Breast epithelium (tissue), 4 donors: ENCODE results near the gene CNN2. TPM values are rescaled to one million over a fixed set of nuclear protein-coding genes. Genes with fewer than 3 reads are reported as not detected.

ENCODE experiments used
- DNase-seq, 2 donors: peaks; one replicate each; pipeline ENCODE4 v3.0.0-alpha.2; 2019; ENCODE audit warnings: low spot score in 2 of 2
- H3K27ac ChIP-seq, 2 donors: fragments of 200-600 bp; sonication (generic) in 1 of 2; one replicate each; pipeline ENCODE4 v1.5.1; 2016 to 2019; ENCODE audit warnings: mild to moderate bottlenecking in 1 of 2
- H3K27me3 ChIP-seq, 2 donors: fragments of 200-600 bp; sonication (generic) in 1 of 2; one replicate each; pipeline versions ENCODE4 v1.5.1 to v1.6.0; 2017 to 2019; ENCODE audit warnings: control low read depth in 1 of 2, mild to moderate bottlenecking in 1 of 2
- H3K36me3 ChIP-seq: fragments of 200-600 bp; one replicate; pipeline ENCODE4 v1.5.1; 2019
- H3K4me1 ChIP-seq, 2 donors: fragments of 200-600 bp; sonication (generic); one replicate each; pipeline ENCODE4 v1.5.1; 2016 to 2019; ENCODE audit warnings: control low read depth in 1 of 2
- H3K4me3 ChIP-seq, 3 donors: fragments of 200-600 bp; sonication (generic); 1 replicate in 2 of 3; 2 replicates in 1 of 3; pipeline ENCODE4 v1.5.1; 2016 to 2019; ENCODE audit warnings: mild to moderate bottlenecking in 3 of 3, moderate library complexity in 2 of 3
- H3K9me3 ChIP-seq, 2 donors: fragments of 200-600 bp; sonication (generic) in 1 of 2; one replicate each; pipeline ENCODE4 v1.5.1; 2016 to 2019; ENCODE audit warnings: control low read depth in 1 of 2
- POLR2A ChIP-seq: fragments of 450-650 bp; IDR thresholded peaks from one replicate; pipeline ENCODE4 v1.6.1; 2016; ENCODE audit warnings: antibody characterized with exemption, mild to moderate bottlenecking, moderate library complexity
- POLR2AphosphoS5 ChIP-seq, 3 donors: sonication (generic); formaldehyde crosslinking; IDR thresholded peaks; one replicate each; pipeline ENCODE4 v1.6.1; 2017; ENCODE audit warnings: antibody characterized with exemption in 3 of 3
- intact Hi-C: fragments of 100-400 bp; cut with DNase I; formaldehyde crosslinking; loops from one replicate; pipeline ENCODE4 v1.15.1; 2023; ENCODE audit warnings: low total_unique reads
- total RNA-seq, 3 donors: library from RNA; depleted of rRNA; stranded (reverse); fragments of >200 nt; gene quantifications; one replicate each; pipeline ENCODE4 v1.1.0, GENCODE V29; 2016
- TF ChIP-seq, protein P1 (sequence below), 3 donors: fragments of 450-650 bp; IDR thresholded peaks; one replicate each; pipeline ENCODE4 v1.5.1; 2016 to 2017; ENCODE audit warnings: antibody characterized with exemption in 3 of 3, mild to moderate bottlenecking in 3 of 3, moderate library complexity in 3 of 3

CNN2 gene
- total RNA-seq, 3 donors from 2014 or later, result 70.4 to 74.1 (median 70.7) TPM

- intact Hi-C loops, result no loop called here
- Histone ChIP-seq H3K27me3 (no peaks in the 10 kb centered on the region), H3K4me1 (no peaks in the 10 kb centered on the region), H3K36me3 (no peaks in the 10 kb centered on the region), H3K9me3 (peaks cover 48 to 59% of the 10 kb centered on the region in 2 donors), H3K4me3 (no peak overlapping the region), H3K27ac (no peak overlapping the region)
- TF ChIP-seq POLR2A (no peak), POLR2AphosphoS5 (IDR thresholded peaks at IDR 0.05) (no peak)
- TF ChIP-seq, protein P1, sequence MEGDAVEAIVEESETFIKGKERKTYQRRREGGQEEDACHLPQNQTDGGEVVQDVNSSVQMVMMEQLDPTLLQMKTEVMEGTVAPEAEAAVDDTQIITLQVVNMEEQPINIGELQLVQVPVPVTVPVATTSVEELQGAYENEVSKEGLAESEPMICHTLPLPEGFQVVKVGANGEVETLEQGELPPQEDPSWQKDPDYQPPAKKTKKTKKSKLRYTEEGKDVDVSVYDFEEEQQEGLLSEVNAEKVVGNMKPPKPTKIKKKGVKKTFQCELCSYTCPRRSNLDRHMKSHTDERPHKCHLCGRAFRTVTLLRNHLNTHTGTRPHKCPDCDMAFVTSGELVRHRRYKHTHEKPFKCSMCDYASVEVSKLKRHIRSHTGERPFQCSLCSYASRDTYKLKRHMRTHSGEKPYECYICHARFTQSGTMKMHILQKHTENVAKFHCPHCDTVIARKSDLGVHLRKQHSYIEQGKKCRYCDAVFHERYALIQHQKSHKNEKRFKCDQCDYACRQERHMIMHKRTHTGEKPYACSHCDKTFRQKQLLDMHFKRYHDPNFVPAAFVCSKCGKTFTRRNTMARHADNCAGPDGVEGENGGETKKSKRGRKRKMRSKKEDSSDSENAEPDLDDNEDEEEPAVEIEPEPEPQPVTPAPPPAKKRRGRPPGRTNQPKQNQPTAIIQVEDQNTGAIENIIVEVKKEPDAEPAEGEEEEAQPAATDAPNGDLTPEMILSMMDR (IDR thresholded peaks at IDR 0.05), result no peak
- DNase-seq, result no peak
These were observed 31.7 kb downstream of the CNN2 start for GRCh38 chr19:1058112-1058511.

- H3K36me3 ChIP-seq, result no peaks in the 10 kb centered on the region
- no peak for DNase-seq
These were observed 34.3 kb downstream of the CNN2 start for GRCh38 chr19:1060689-1061088.

GRCh38 chr19:1061987-1062386 lies 35.6 kb downstream of the CNN2 start:
- Histone ChIP-seq H3K4me3 (no peak overlapping the region), H3K36me3 (no peaks in the 10 kb centered on the region), H3K27me3 (peaks cover 0 to 16% of the 10 kb centered on the region in 2 donors), H3K9me3 (peaks cover 28 to 33% of the 10 kb centered on the region in 2 donors), H3K27ac (no peak overlapping the region), H3K4me1 (peaks cover 4 to 13% of the 10 kb centered on the region in 2 donors)
- intact Hi-C loops, result no loop called here
- no peak for TF ChIP-seq POLR2A
- TF ChIP-seq, protein P1 (IDR thresholded peaks at IDR 0.05), result no peak
- TF ChIP-seq POLR2AphosphoS5 (IDR thresholded peaks at IDR 0.05), result no peak
- DNase-seq, result no peak

More at GRCh38 chr19:1060689-1061088, 34.3 kb downstream of the CNN2 start:
- Histone ChIP-seq H3K27me3 (peaks cover 0 to 6% of the 10 kb centered on the region in 2 donors), H3K4me3 (no peak overlapping the region), H3K27ac (no peak overlapping the region), H3K9me3 (peaks cover 41 to 46% of the 10 kb centered on the region in 2 donors), H3K4me1 (peaks cover 0 to 9% of the 10 kb centered on the region in 2 donors)
- intact Hi-C loops, result no loop called here
- TF ChIP-seq POLR2AphosphoS5 (IDR thresholded peaks at IDR 0.05) (no peak), POLR2A (no peak)
- TF ChIP-seq, protein P1 (IDR thresholded peaks at IDR 0.05), result no peak

GRCh38 chr19:1062387-1063029 lies 36.1 kb downstream of the CNN2 start:
- TF ChIP-seq, protein P1 (IDR thresholded peaks at IDR 0.05), result no peak
- Histone ChIP-seq H3K4me3 (no peak overlapping the region), H3K27me3 (peaks cover 0 to 21% of the 10 kb centered on the region in 2 donors), H3K9me3 (peaks cover 22 to 28% of the 10 kb centered on the region in 2 donors), H3K4me1 (peaks cover 9 to 18% of the 10 kb centered on the region in 2 donors), H3K27ac (no peak overlapping the region), H3K36me3 (no peaks in the 10 kb centered on the region)
- intact Hi-C loops, result no loop called here
- no peak for DNase-seq

DNA sequence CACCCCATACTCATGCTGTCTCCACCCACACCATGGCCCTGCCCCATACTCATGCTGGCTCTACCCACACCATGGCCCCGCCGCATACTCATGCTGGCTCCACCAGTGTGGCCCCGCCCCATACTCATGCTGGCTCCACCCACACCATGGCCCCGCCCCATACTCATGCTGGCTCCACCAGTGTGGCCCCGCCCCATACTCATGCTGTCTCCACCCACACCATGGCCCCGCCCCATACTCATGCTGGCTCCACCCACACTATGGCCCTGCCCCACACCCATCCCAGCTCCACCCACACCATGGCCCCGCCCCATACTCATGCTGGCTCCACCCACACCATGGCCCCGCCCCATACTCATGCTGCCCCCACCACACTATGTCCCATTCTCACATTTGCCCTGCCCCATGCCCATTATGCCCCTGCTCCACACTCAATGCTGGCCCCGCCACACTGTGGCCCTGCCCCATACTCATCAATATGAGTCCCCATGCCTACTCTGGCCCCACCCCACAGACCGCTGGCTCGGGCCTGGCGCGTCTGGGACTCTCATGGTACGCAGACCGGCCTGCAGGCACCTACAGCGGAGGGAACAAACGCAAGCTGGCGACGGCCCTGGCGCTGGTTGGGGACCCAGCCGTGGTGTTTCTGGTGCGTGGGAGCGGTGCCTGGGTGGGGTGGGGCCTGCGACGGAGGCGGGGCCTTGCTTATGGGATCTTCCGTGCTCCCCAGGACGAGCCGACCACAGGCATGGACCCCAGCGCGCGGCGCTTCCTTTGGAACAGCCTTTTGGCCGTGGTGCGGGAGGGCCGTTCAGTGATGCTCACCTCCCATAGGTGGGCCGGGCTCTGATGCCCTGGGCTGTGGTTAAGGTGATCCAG lies 36.9 kb downstream of the CNN2 start:
- no peak for DNase-seq
- peaks cover 0 to 28% of the 10 kb centered on the region in 2 donors for H3K27me3 ChIP-seq
- peaks cover 15 to 20% of the 10 kb centered on the region in 2 donors for H3K9me3 ChIP-seq
- H3K4me3 ChIP-seq, result no peak overlapping the region
- H3K4me1 ChIP-seq, result peaks cover 9 to 19% of the 10 kb centered on the region in 2 donors
- H3K27ac ChIP-seq, result no peak overlapping the region
- H3K36me3 ChIP-seq, result no peaks in the 10 kb centered on the region
- TF ChIP-seq POLR2A, result no peak
- no peak for TF ChIP-seq POLR2AphosphoS5 (IDR thresholded peaks at IDR 0.05)
- intact Hi-C loops, result no loop called here
